HFF-Myc (cell line): ENCODE data around the gene GDI2.

Experiments used
- DNase-seq: peaks from one replicate; pipeline ENCODE4 v3.0.0-alpha.2; 2011; ENCODE audit warnings: low read depth; ENCODE audit errors: extremely low read depth
- H3K4me3 ChIP-seq: replicated peaks from 2 replicates; pipeline ENCODE4 v1.5.1; 2011; ENCODE audit warnings: low read depth, mild to moderate bottlenecking, control low read depth, low read length
- CTCF ChIP-seq: IDR thresholded peaks from 2 replicates; pipeline ENCODE4 v1.5.1; 2012; ENCODE audit warnings: mild to moderate bottlenecking, low read depth, low read length, control low read depth; ENCODE audit errors: missing control alignments

The GDI2 gene

GRCh38 chr10:5720182-5720581 is 93.1 kb downstream of the GDI2 start:
- no peak for TF ChIP-seq CTCF
- H3K4me3 ChIP-seq = no peak overlapping the region
- no peak for DNase-seq

DNA sequence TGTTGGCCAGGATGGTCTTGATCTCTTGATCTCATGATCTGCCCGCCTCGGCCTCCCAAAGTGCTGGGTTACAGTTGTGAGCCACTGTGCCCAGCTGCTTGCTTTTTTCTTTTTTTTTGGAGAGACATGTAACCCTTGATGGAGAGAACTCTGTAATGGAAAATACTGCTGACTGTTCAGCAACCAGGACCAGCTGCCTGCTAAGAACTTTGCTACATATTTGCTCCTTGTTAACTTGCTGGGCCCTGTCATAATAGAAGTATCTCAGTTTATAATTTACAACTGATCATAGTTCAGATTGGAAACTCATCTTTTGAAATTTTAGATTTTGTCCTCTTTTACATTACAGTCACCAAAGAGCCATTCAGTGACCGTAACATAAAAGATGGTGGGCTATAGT is 93.7 kb downstream of the GDI2 start:
- TF ChIP-seq CTCF = no peak
- DNase-seq = no peak
- H3K4me3 ChIP-seq = no peak overlapping the region
